ENCODE measurements around the gene SPEF1. TPM values are rescaled to one million over a fixed set of nuclear protein-coding genes. Genes with fewer than 3 reads are reported as not detected.
"Not testable (repeated sequence)": the region's sequence is repeated elsewhere in the genome, so short reads cannot be mapped to it uniquely, and the experiment has no call there.

SPEF1 gene
- total RNA-seq, 4 donors from 2014 or later: 0.13 to 2.5 (median 2.0) TPM

GRCh38 chr20:3795511-3796468, 14.5 kb upstream of the SPEF1 start, which contains the start of gene CDC25B:
Gene CDC25B, plus strand, starts transcription at chr20:3796310. Its CDS starts 222 bp downstream, at chr20:3796532.
- Histone ChIP-seq H3K9me3 (no peaks in the 10 kb centered on the region), H3K4me1 (peaks cover 5 to 31% of the 10 kb centered on the region in 2 donors), H3K27me3 (no peaks in the 10 kb centered on the region), H3K36me3 (no peaks in the 10 kb centered on the region), H3K4me3 (replicated peaks in 1 of 3) (peak within 1 kb of the TSS; percentile 48 to 85 (median 79)), H3K27ac (peak within 1 kb of the TSS; percentile 92 to 99 (median 95))
- intact Hi-C loops (cut with DNase I): no loop called here
- TF ChIP-seq POLR2A (IDR thresholded peaks at IDR 0.05) (peak in 1 of 2 donors; percentile 68), CTCF (IDR thresholded peaks at IDR 0.05) (peak; percentile 38 to 80 (median 62))
- 1% methylated on average over 31 to 41 of the region's 69 CpGs for WGBS, 2 donors
- peak; percentile 96 for DNase-seq

- intact Hi-C loops (cut with DNase I): no loop called here
- Histone ChIP-seq H3K36me3 (no peaks in the 10 kb centered on the region), H3K9me3 (no peaks in the 10 kb centered on the region), H3K27me3 (no peaks in the 10 kb centered on the region), H3K27ac (peak overlapping the region; percentile 92 to 99 (median 95)), H3K4me3 (replicated peaks in 1 of 3) (peak overlapping the region in 1 of 3 donors; percentile 48), H3K4me1 (peaks cover 5 to 31% of the 10 kb centered on the region in 2 donors)
- WGBS, 2 donors: 85% methylated on average over 21 to 25 of the region's 25 CpGs
- TF ChIP-seq POLR2A (IDR thresholded peaks at IDR 0.05) (no peak), CTCF (IDR thresholded peaks at IDR 0.05) (no peak)
- DNase-seq: no peak
These were observed 13.6 kb upstream of the SPEF1 start for GRCh38 chr20:3794701-3795420.

GRCh38 chr20:3794168-3794567, 12.9 kb upstream of the SPEF1 start:
- H3K27me3 ChIP-seq; H3K36me3 ChIP-seq; DNase-seq; H3K4me3 ChIP-seq (replicated peaks in 1 of 3); intact Hi-C loops (cut with DNase I); H3K27ac ChIP-seq; H3K9me3 ChIP-seq: not testable (repeated sequence)
- peaks cover 5 to 26% of the 10 kb centered on the region in 2 donors for H3K4me1 ChIP-seq
- 68 to 89% methylated on average over 1 of the region's 3 CpGs for WGBS, 2 donors

GRCh38 chr20:3789201-3789600, 8.0 kb upstream of the SPEF1 start:
- not testable (repeated sequence) for DNase-seq

GRCh38 chr20:3788685-3789155, 7.5 kb upstream of the SPEF1 start:
- Histone ChIP-seq H3K27ac (no peak overlapping the region), H3K27me3 (no peaks in the 10 kb centered on the region), H3K4me3 (replicated peaks in 1 of 3) (no peak overlapping the region), H3K4me1 (peaks cover 17 to 24% of the 10 kb centered on the region in 2 donors), H3K36me3 (no peaks in the 10 kb centered on the region), H3K9me3 (no peaks in the 10 kb centered on the region)
- WGBS, 2 donors: 66 to 70% methylated on average over 4 of the region's 4 CpGs
- no peak for TF ChIP-seq CTCF (IDR thresholded peaks at IDR 0.05)
- TF ChIP-seq POLR2A (IDR thresholded peaks at IDR 0.05): no peak
- intact Hi-C loops (cut with DNase I): loop anchor here (2.0 kb wide), 1 partner anchor 30 kb away; no protein-coding TSS in a partner anchor
- no peak for DNase-seq

More at GRCh38 chr20:3789201-3789600, 8.0 kb upstream of the SPEF1 start:
- H3K27ac ChIP-seq; H3K27me3 ChIP-seq; H3K9me3 ChIP-seq; H3K4me3 ChIP-seq (replicated peaks in 1 of 3); H3K36me3 ChIP-seq: not testable (repeated sequence)
- H3K4me1 ChIP-seq: peaks cover 15 to 19% of the 10 kb centered on the region in 2 donors
- intact Hi-C loops (cut with DNase I): loop anchor here (2.0 kb wide), 1 partner anchor 30 kb away; no protein-coding TSS in a partner anchor
- 99% methylated on average over 4 of the region's 4 CpGs for WGBS, 2 donors
